IMR-90 (cell line): Measurements from ENCODE around the gene PRKRA. TPM values are rescaled to one million over a fixed set of nuclear protein-coding genes. Genes with fewer than 3 reads are reported as not detected.

ENCODE experiments used
- ATAC-seq: fragments of 200-7000 bp; cut with Tn5 transposase; 2 replicates; pipeline ENCODE4 v1.9.1; 2020; ENCODE audit warnings: low read depth, mild to moderate bottlenecking, moderate library complexity
- BruUV-seq: library from RNA; stranded (reverse); fragments of 400-500 nt; replicated peaks from 2 replicates; lab custom pipeline; 2021; lab: Mats Ljungman, UMichigan
- CTCF ChIA-PET: fragments of 300-600 bp; formaldehyde crosslinking; extraction: SDS; loops from one replicate; lab custom pipeline; 2021; ENCODE audit warnings: antibody characterized with exemption; lab: Yijun Ruan, JAX
- POLR2A ChIA-PET: fragments of 300-600 bp; sonication (Branson Sonifier 250); formaldehyde crosslinking; loops from one replicate; lab custom pipeline; 2022; ENCODE audit warnings: antibody characterized with exemption; ENCODE audit not compliant: unreplicated experiment; lab: Charles Lee
- DNase-seq: peaks from one replicate; pipeline ENCODE4 v3.0.0; 2013
- H2AFZ ChIP-seq: replicated peaks from 2 replicates; pipeline ENCODE3; 2013; ENCODE audit warnings: low read length, mild to moderate bottlenecking; ENCODE audit not compliant: poor library complexity
- H2AK5ac ChIP-seq: 2 replicates; pipeline ENCODE4 v1.6.1; 2013; ENCODE audit warnings: low read depth, low read length, inconsistent platforms
- H2AK9ac ChIP-seq: replicated peaks from 2 replicates; pipeline ENCODE3; 2013; ENCODE audit warnings: mild to moderate bottlenecking, low read depth, low read length, moderate library complexity; ENCODE audit not compliant: poor library complexity
- H2BK120ac ChIP-seq: 2 replicates; pipeline ENCODE4 v1.6.1; 2013; ENCODE audit warnings: low read depth, low read length, inconsistent platforms
- H2BK15ac ChIP-seq: 3 replicates; pipeline ENCODE4 v1.6.1; 2013; ENCODE audit warnings: low read depth, low read length, inconsistent platforms
- H2BK20ac ChIP-seq: 2 replicates; pipeline ENCODE4 v1.6.1; 2013; ENCODE audit warnings: low read depth, mild to moderate bottlenecking, inconsistent platforms, low read length, moderate library complexity
- H2BK5ac ChIP-seq: 2 replicates; pipeline ENCODE4 v1.6.1; 2013; ENCODE audit warnings: mild to moderate bottlenecking, low read depth, low read length, inconsistent platforms; ENCODE audit not compliant: poor library complexity, severe bottlenecking
- H3K14ac ChIP-seq: replicated peaks from 2 replicates; pipeline ENCODE4 v1.6.1; 2013; ENCODE audit warnings: low read depth, low read length, inconsistent platforms
- H3K18ac ChIP-seq: 2 replicates; pipeline ENCODE4 v1.6.1; 2013; ENCODE audit warnings: low read depth, low read length, control low read depth
- H3K23ac ChIP-seq: 2 replicates; pipeline ENCODE4 v1.6.1; 2013; ENCODE audit warnings: low read depth, low read length, inconsistent platforms
- H3K27ac ChIP-seq: 2 replicates; pipeline ENCODE4 v1.5.1; 2013; ENCODE audit warnings: mild to moderate bottlenecking, control low read depth, low read length; ENCODE audit not compliant: insufficient read depth
- H3K27me3 ChIP-seq: 2 replicates; pipeline ENCODE4 v1.6.1; 2013; ENCODE audit warnings: low read length; ENCODE audit not compliant: control insufficient read depth, insufficient read depth
- H3K36me3 ChIP-seq: 2 replicates; pipeline ENCODE4 v1.6.1; 2013; ENCODE audit warnings: low read length, mixed read lengths; ENCODE audit not compliant: control insufficient read depth, insufficient read depth
- H3K4ac ChIP-seq: 2 replicates; pipeline ENCODE4 v1.6.1; 2013; ENCODE audit warnings: low read depth, low read length, inconsistent platforms
- H3K4me1 ChIP-seq: 2 replicates; pipeline ENCODE4 v1.6.1; 2013; ENCODE audit warnings: low read length, mixed read lengths; ENCODE audit not compliant: control insufficient read depth, insufficient read depth
- H3K4me2 ChIP-seq: 2 replicates; pipeline ENCODE4 v1.6.1; 2013; ENCODE audit warnings: low read depth, mild to moderate bottlenecking, control low read depth, low read length, moderate library complexity
- H3K4me3 ChIP-seq: 2 replicates; pipeline ENCODE4 v1.5.1; 2013; ENCODE audit warnings: low read depth, mild to moderate bottlenecking, control low read depth, low read length, moderate library complexity; ENCODE audit not compliant: insufficient read depth
- H3K56ac ChIP-seq: 2 replicates; pipeline ENCODE4 v1.6.1; 2013; ENCODE audit warnings: low read length, inconsistent platforms; ENCODE audit not compliant: insufficient read depth; ENCODE audit errors: extremely low read depth
- H3K79me1 ChIP-seq, 2 experiments: 2 replicates each; pipeline ENCODE4 v1.6.1; 2013; ENCODE audit warnings: low read length in 2 of 2, inconsistent platforms in 1 of 2, low read depth in 1 of 2
- H3K9ac ChIP-seq: 2 replicates; pipeline ENCODE4 v1.6.1; 2013; ENCODE audit warnings: low read depth, low read length, control low read depth
- H3K9me1 ChIP-seq: 2 replicates; pipeline ENCODE4 v1.6.1; 2013; ENCODE audit warnings: low read length, inconsistent platforms; ENCODE audit not compliant: insufficient read depth
- H3K9me3 ChIP-seq: 2 replicates; pipeline ENCODE4 v1.6.1; 2013; ENCODE audit warnings: low read length; ENCODE audit not compliant: control insufficient read depth, insufficient read depth
- H4K20me1 ChIP-seq: 2 replicates; pipeline ENCODE4 v1.6.1; 2013; ENCODE audit warnings: low read length, inconsistent platforms; ENCODE audit not compliant: insufficient read depth
- H4K5ac ChIP-seq: 2 replicates; pipeline ENCODE4 v1.6.1; 2013; ENCODE audit warnings: mild to moderate bottlenecking, low read depth, low read length, control low read depth
- H4K8ac ChIP-seq, 2 experiments: 2 replicates each; pipeline ENCODE4 v1.6.1; 2013; ENCODE audit warnings: low read depth in 2 of 2, low read length in 2 of 2, control low read depth in 1 of 2, inconsistent platforms in 1 of 2
- H4K91ac ChIP-seq: 2 replicates; pipeline ENCODE4 v1.6.1; 2013; ENCODE audit warnings: low read depth, low read length, inconsistent platforms; ENCODE audit not compliant: insufficient read depth
- MXI1 ChIP-seq: IDR thresholded peaks from 2 replicates; pipeline ENCODE4 v1.6.1; 2012; ENCODE audit warnings: low read depth, mild to moderate bottlenecking, low read length, moderate library complexity, borderline replicate concordance
- RAD21 ChIP-seq: IDR thresholded peaks from 2 replicates; pipeline ENCODE4 v1.6.1; 2012; ENCODE audit warnings: low read length, improper control_type of control experiment
- RFX5 ChIP-seq: IDR thresholded peaks from 2 replicates; pipeline ENCODE4 v1.8.0; 2012; ENCODE audit warnings: low read depth, mild to moderate bottlenecking, low read length, moderate library complexity
- WGBS, 2 experiments: methylation state at CpG; one replicate each; pipeline versions ENCODE4 v1.1.5 to v1.1.7; 2013; ENCODE audit warnings: missing lambda C conversion rate in 2 of 2; ENCODE audit not compliant: insufficient read length in 1 of 2; ENCODE audit errors: extremely low coverage in 2 of 2; 5-methylcytosine and 5-hydroxymethylcytosine counted together
- dilution Hi-C: fragments of 300-500 bp; cut with HindIII; formaldehyde crosslinking; loops from one replicate; pipeline ENCODE4 v1.14.3; 2018; ENCODE audit warnings: low sequenced_read_pairs; ENCODE audit not compliant: unreplicated experiment
- in situ Hi-C: fragments of 300-500 bp; cut with MboI; formaldehyde crosslinking; loops from 3 replicates; pipeline ENCODE4 v1.14.3; 2019; ENCODE audit warnings: low sequenced_read_pairs, inconsistent platforms, mixed read lengths
- intact Hi-C: fragments of 100-400 bp; cut with micrococcal nuclease; formaldehyde crosslinking; loops from 2 replicates; pipeline ENCODE4 v1.10.0; 2022
- polyA plus RNA-seq, 3 experiments: library from polyadenylated mRNA; depleted of rRNA; stranded (reverse); fragments of >200 nt; gene quantifications; 2 replicates each; pipeline ENCODE4 v1.2.3, GENCODE V29; 2012; ENCODE audit warnings: low replicate concordance in 1 of 3
- total RNA-seq: library from RNA; depleted of rRNA; stranded (reverse); fragments of >200 nt; gene quantifications from 2 replicates; pipeline ENCODE4 v1.2.3, GENCODE V29; 2012
- TF ChIP-seq, protein P1 (sequence below): fragments of 150-350 bp; IDR thresholded peaks from 2 replicates; pipeline ENCODE4 v1.6.1; 2017; ENCODE audit warnings: mild to moderate bottlenecking, antibody characterized with exemption, low read length, low read depth

The PRKRA gene
- total and polyA plus RNA-seq, 2 of the 4 experiments (the other 2 are of a cell fraction): 39.5 to 53.6 TPM

DNA sequence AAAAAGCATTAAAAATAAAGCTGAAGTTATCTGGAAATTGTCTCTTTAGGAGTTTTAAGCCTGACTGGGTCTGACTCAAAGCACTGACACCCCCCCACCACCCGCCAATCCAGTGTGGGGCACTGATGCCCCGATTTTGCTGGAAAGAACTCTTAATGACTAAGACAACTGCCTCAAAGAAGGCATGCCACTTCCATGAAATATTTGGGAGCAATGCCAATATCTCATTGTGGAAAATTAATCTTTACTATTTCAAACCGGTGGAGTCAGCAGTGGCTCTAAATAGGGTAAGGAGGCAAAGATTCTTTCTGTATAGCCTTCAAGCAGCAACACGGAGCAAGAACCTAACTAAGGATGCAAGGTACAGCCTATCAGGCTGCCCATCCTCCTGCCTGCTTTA, 23.0 kb upstream of the PRKRA start:
- no peak overlapping the region for H3K9ac ChIP-seq
- H4K8ac ChIP-seq: no peak overlapping the region
- no peak overlapping the region for H4K5ac ChIP-seq
- H3K4ac ChIP-seq: no peak overlapping the region
- H3K4me2 ChIP-seq: no peak overlapping the region
- no TSS peak for BruUV-seq
- H3K9me1 ChIP-seq: no peaks in the 10 kb centered on the region; the same call in 1 of the 2 replicates
- H3K18ac ChIP-seq: no peak overlapping the region
- in situ Hi-C loops (no loop called here), dilution Hi-C loops (no loop called here), intact Hi-C loops (no loop called here)
- CTCF ChIA-PET: no interaction called here
- no peak overlapping the region for H2BK120ac ChIP-seq
- H3K79me1 ChIP-seq: peaks cover 20 to 21% of the 10 kb centered on the region in 2 experiments
- peaks cover 5% of the 10 kb centered on the region for H3K4me1 ChIP-seq
- no peak for ATAC-seq
- H2BK15ac ChIP-seq: no peak overlapping the region
- no CpG with 5 or more reads among the region's 4 CpGs for WGBS, 2 experiments
- TF ChIP-seq MXI1 (no peak), RFX5 (no peak), RAD21 (no peak)
- TF ChIP-seq, protein P1, sequence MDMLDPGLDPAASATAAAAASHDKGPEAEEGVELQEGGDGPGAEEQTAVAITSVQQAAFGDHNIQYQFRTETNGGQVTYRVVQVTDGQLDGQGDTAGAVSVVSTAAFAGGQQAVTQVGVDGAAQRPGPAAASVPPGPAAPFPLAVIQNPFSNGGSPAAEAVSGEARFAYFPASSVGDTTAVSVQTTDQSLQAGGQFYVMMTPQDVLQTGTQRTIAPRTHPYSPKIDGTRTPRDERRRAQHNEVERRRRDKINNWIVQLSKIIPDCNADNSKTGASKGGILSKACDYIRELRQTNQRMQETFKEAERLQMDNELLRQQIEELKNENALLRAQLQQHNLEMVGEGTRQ: no peak
- no peak overlapping the region for H3K14ac ChIP-seq
- no peak overlapping the region for H2AK9ac ChIP-seq
- H3K27me3 ChIP-seq: no peaks in the 10 kb centered on the region
- no peak overlapping the region for H4K91ac ChIP-seq
- no peak overlapping the region for H3K56ac ChIP-seq
- 0 out of 2 replicates have a peak, but pooled peaks cover 3% of the 10 kb centered on the region for H3K36me3 ChIP-seq
- H2AK5ac ChIP-seq: no peak overlapping the region
- no peak overlapping the region for H2AFZ ChIP-seq
- H4K20me1 ChIP-seq: no peaks in the 10 kb centered on the region
- DNase-seq: peak; percentile 15
- no peak overlapping the region for H3K4me3 ChIP-seq
- POLR2A ChIA-PET: no interaction called here
- H2BK5ac ChIP-seq: no peak overlapping the region
- no peaks in the 10 kb centered on the region for H3K9me3 ChIP-seq
- no peak overlapping the region for H2BK20ac ChIP-seq
- H3K27ac ChIP-seq: no peak overlapping the region
- H3K23ac ChIP-seq: no peak overlapping the region
